Measurements from ENCODE around the gene WDR76.

DNA sequence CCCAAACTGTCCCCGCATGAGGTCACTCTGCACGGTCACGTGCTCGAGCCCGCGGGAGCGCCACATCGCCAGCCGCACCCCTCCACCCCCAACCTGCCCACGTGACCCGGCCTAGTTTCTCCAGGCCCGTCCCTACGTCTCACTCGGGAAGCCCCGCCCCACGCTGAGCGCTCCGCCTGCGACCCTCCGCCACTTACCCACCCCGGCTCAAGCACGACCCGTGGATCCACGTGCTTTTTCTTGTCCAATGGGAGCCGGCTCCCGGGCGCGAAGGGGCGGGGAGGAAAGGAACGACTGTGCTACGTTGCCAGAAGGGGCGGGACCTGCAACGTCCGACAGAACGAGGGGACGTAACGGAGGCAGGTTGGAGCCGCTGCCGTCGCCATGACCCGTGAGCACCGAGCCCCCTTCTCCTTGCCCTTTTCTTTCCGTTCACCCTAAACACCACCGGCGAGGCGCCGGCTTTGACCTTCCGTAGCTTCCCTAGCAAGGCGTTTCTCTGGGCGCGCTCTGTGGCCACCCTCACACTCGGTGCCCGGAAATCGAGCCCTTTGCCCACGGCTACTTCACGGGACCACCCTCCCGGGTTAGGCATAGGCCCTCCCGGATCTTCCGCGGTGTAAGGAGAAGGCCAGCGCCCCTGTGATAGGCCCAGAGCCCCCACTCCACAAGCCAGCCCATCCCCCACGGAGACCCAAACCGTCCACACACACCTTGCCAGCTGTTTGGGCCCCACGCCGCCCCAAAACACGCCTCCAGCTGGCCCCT lies 34.6 kb upstream of the WDR76 start, which contains the start of gene SERF2:
- TF ChIP-seq, protein P1, sequence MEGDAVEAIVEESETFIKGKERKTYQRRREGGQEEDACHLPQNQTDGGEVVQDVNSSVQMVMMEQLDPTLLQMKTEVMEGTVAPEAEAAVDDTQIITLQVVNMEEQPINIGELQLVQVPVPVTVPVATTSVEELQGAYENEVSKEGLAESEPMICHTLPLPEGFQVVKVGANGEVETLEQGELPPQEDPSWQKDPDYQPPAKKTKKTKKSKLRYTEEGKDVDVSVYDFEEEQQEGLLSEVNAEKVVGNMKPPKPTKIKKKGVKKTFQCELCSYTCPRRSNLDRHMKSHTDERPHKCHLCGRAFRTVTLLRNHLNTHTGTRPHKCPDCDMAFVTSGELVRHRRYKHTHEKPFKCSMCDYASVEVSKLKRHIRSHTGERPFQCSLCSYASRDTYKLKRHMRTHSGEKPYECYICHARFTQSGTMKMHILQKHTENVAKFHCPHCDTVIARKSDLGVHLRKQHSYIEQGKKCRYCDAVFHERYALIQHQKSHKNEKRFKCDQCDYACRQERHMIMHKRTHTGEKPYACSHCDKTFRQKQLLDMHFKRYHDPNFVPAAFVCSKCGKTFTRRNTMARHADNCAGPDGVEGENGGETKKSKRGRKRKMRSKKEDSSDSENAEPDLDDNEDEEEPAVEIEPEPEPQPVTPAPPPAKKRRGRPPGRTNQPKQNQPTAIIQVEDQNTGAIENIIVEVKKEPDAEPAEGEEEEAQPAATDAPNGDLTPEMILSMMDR (IDR thresholded peaks at IDR 0.05): no peak
- peak; percentile 99 for TF ChIP-seq POLR2A (IDR thresholded peaks at IDR 0.05)
